H9 (cell line): ENCODE results near the gene AVPR2. TPM values are rescaled to one million over a fixed set of nuclear protein-coding genes. Genes with fewer than 3 reads are reported as not detected.

ENCODE experiments used
- DNase-seq: peaks from one replicate; pipeline ENCODE4 v3.0.0-alpha.2; 2017
- H2AFZ ChIP-seq: one replicate; pipeline ENCODE4 v1.6.1; 2013; ENCODE audit warnings: mild to moderate bottlenecking, low read length, control low read depth, moderate library complexity
- H2AK5ac ChIP-seq: 2 replicates; pipeline ENCODE4 v1.6.1; 2013; ENCODE audit warnings: low read length, control low read depth, mixed read lengths; ENCODE audit not compliant: insufficient read length
- H2BK120ac ChIP-seq: one replicate; pipeline ENCODE4 v1.6.1; 2013; ENCODE audit warnings: low read depth, mild to moderate bottlenecking, low read length, control low read depth, inconsistent platforms; ENCODE audit not compliant: poor library complexity, severe bottlenecking
- H2BK12ac ChIP-seq: 2 replicates; pipeline ENCODE4 v1.6.1; 2013; ENCODE audit warnings: low read length, control low read depth, mixed read lengths, low read depth; ENCODE audit not compliant: insufficient read length
- H2BK15ac ChIP-seq: 2 replicates; pipeline ENCODE4 v1.6.1; 2013; ENCODE audit warnings: low read depth, low read length, control low read depth
- H2BK20ac ChIP-seq: one replicate; pipeline ENCODE4 v1.6.1; 2013; ENCODE audit warnings: low read depth, mild to moderate bottlenecking, low read length, control low read depth, inconsistent platforms; ENCODE audit not compliant: poor library complexity, severe bottlenecking
- H2BK5ac ChIP-seq: 2 replicates; pipeline ENCODE4 v1.6.1; 2013; ENCODE audit warnings: low read length, control low read depth, mixed read lengths; ENCODE audit not compliant: insufficient read length
- H3K14ac ChIP-seq: 2 replicates; pipeline ENCODE4 v1.6.1; 2013; ENCODE audit warnings: low read length, control low read depth; ENCODE audit not compliant: insufficient read depth
- H3K18ac ChIP-seq: 2 replicates; pipeline ENCODE4 v1.6.1; 2013; ENCODE audit warnings: low read depth, mild to moderate bottlenecking, mixed read lengths, low read length, control low read depth; ENCODE audit not compliant: insufficient read length
- H3K23ac ChIP-seq: 2 replicates; pipeline ENCODE4 v1.6.1; 2013; ENCODE audit warnings: low read length, control low read depth, mixed read lengths, low read depth; ENCODE audit not compliant: insufficient read length
- H3K23me2 ChIP-seq: 2 replicates; pipeline ENCODE4 v1.6.1; 2013; ENCODE audit warnings: low read depth, mild to moderate bottlenecking, mixed read lengths, low read length, control low read depth; ENCODE audit not compliant: insufficient read length, poor library complexity, severe bottlenecking
- H3K27ac ChIP-seq: 2 replicates; pipeline ENCODE4 v1.5.1; 2013; ENCODE audit warnings: low read length, control low read depth, mixed read lengths, low read depth; ENCODE audit not compliant: insufficient read length
- H3K27me3 ChIP-seq: 2 replicates; pipeline ENCODE4 v1.6.1; 2013; ENCODE audit warnings: low read length, control low read depth, inconsistent platforms; ENCODE audit not compliant: insufficient read depth
- H3K4ac ChIP-seq: 2 replicates; pipeline ENCODE4 v1.6.1; 2013; ENCODE audit warnings: low read depth, mild to moderate bottlenecking, control low read depth, inconsistent platforms, low read length, moderate library complexity
- H3K4me1 ChIP-seq: 2 replicates; pipeline ENCODE4 v1.6.1; 2013; ENCODE audit warnings: low read length, control low read depth, inconsistent platforms; ENCODE audit not compliant: insufficient read depth
- H3K4me2 ChIP-seq: 2 replicates; pipeline ENCODE4 v1.6.1; 2013; ENCODE audit warnings: low read length, control low read depth, mixed read lengths; ENCODE audit not compliant: insufficient read length, insufficient read depth
- H3K56ac ChIP-seq: 2 replicates; pipeline ENCODE4 v1.6.1; 2013; ENCODE audit warnings: low read depth, mild to moderate bottlenecking, mixed read lengths, low read length, control low read depth; ENCODE audit not compliant: insufficient read length
- H3K79me1 ChIP-seq: 2 replicates; pipeline ENCODE4 v1.6.1; 2013; ENCODE audit warnings: low read depth, mild to moderate bottlenecking, moderate library complexity, low read length, control low read depth, inconsistent platforms; ENCODE audit not compliant: insufficient read depth, poor library complexity, severe bottlenecking
- H3K79me2 ChIP-seq: 2 replicates; pipeline ENCODE4 v1.6.1; 2013; ENCODE audit warnings: low read length, control low read depth, inconsistent platforms; ENCODE audit not compliant: insufficient read depth
- H3K9ac ChIP-seq: 2 replicates; pipeline ENCODE4 v1.6.1; 2013; ENCODE audit warnings: low read length, control low read depth, mixed read lengths; ENCODE audit not compliant: insufficient read length; ENCODE audit errors: extremely low read depth
- H3K9me3 ChIP-seq: one replicate; pipeline ENCODE4 v1.6.1; 2013; ENCODE audit warnings: low read depth, low read length, inconsistent platforms; ENCODE audit not compliant: control insufficient read depth
- H3T11ph ChIP-seq: one replicate; pipeline ENCODE4 v1.6.1; 2013; ENCODE audit warnings: mild to moderate bottlenecking, low read length, control low read depth, inconsistent platforms
- H4K20me1 ChIP-seq: one replicate; pipeline ENCODE4 v1.6.1; 2013; ENCODE audit not compliant: control insufficient read depth, insufficient read length, insufficient read depth
- H4K5ac ChIP-seq: 2 replicates; pipeline ENCODE4 v1.6.1; 2013; ENCODE audit warnings: low read depth, mild to moderate bottlenecking, mixed read lengths, low read length, control low read depth; ENCODE audit not compliant: insufficient read length
- H4K8ac ChIP-seq: replicated peaks from 2 replicates; pipeline ENCODE4 v1.6.1; 2013; ENCODE audit warnings: low read length, control low read depth, mixed read lengths, low read depth; ENCODE audit not compliant: insufficient read length
- H4K91ac ChIP-seq: 2 replicates; pipeline ENCODE4 v1.6.1; 2013; ENCODE audit warnings: low read depth, mild to moderate bottlenecking, moderate library complexity, mixed read lengths, low read length, control low read depth; ENCODE audit not compliant: insufficient read length
- H3K27ac Mint-ChIP-seq, 3 experiments: 2 replicates in 2 of 3; 3 replicates in 1 of 3; pipeline ENCODE4 v1.8.0; 2020 to 2021; ENCODE audit warnings: mixed read lengths in 3 of 3, mild to moderate bottlenecking in 1 of 3, moderate library complexity in 1 of 3
- H3K27me3 Mint-ChIP-seq: 2 replicates; pipeline ENCODE4 v1.8.0; 2021; ENCODE audit warnings: low read depth, mild to moderate bottlenecking, moderate library complexity, mixed read lengths
- H3K36me3 Mint-ChIP-seq, 3 experiments: 2 replicates in 2 of 3; 3 replicates in 1 of 3; pipeline ENCODE4 v1.8.0; 2020 to 2021; ENCODE audit warnings: low read depth in 3 of 3, mixed read lengths in 3 of 3; ENCODE audit not compliant: insufficient read depth in 1 of 3
- H3K4me1 Mint-ChIP-seq, 2 experiments: 2 replicates each; pipeline ENCODE4 v1.8.0; 2020; ENCODE audit warnings: mixed read lengths in 2 of 2
- H3K4me3 Mint-ChIP-seq, 2 experiments: 2 replicates in 1 of 2; 3 replicates in 1 of 2; pipeline ENCODE4 v1.8.0; 2020 to 2021; ENCODE audit warnings: mild to moderate bottlenecking in 2 of 2, mixed read lengths in 2 of 2, moderate library complexity in 1 of 2
- H3K9me3 Mint-ChIP-seq, 2 experiments: 2 replicates in 1 of 2; 3 replicates in 1 of 2; pipeline ENCODE4 v1.8.0; 2020; ENCODE audit warnings: mild to moderate bottlenecking in 2 of 2, mixed read lengths in 2 of 2, moderate library complexity in 1 of 2
- CTCF ChIP-seq: fragments of 200-600 bp; sonication (generic); conservative IDR thresholded peaks from 3 replicates; pipeline ENCODE4 v1.8.0; 2021; ENCODE audit warnings: antibody characterized with exemption, mild to moderate bottlenecking
- WGBS: extraction: QIAGEN DNeasy Blood & Tissue Kit; methylation state at CpG from one replicate; pipeline ENCODE4 v1.1.7; 2013; ENCODE audit warnings: missing lambda C conversion rate, low lambda C conversion rate, mixed read lengths; ENCODE audit not compliant: insufficient read length; ENCODE audit errors: extremely low coverage; 5-methylcytosine and 5-hydroxymethylcytosine counted together
- total RNA-seq: library from RNA; stranded (reverse); gene quantifications from 2 replicates; pipeline ENCODE4 v1.2.1, GENCODE V29; 2021

The AVPR2 gene
- total RNA-seq, 1 experiment from 2014 or later = not detected

GRCh38 chrX:153876112-153876491, 28.4 kb upstream of the AVPR2 start:
- Histone ChIP-seq H2BK120ac (no peak overlapping the region), H4K20me1 (no peaks in the 10 kb centered on the region), H3K27ac (no peak overlapping the region), H2AFZ (no peak overlapping the region), H2BK20ac (no peak overlapping the region), H3K4me2 (peak overlapping the region; percentile 8), H4K5ac (no peak overlapping the region), H2BK15ac (no peak overlapping the region), H3K4ac (no peak overlapping the region), H3T11ph (no peak overlapping the region), H3K79me2 (no peaks in the 10 kb centered on the region), H3K14ac (no peak overlapping the region), H3K9me3 (no peaks in the 10 kb centered on the region), H3K79me1 (no peaks in the 10 kb centered on the region), H4K8ac (no peak overlapping the region), H2BK12ac (no peak overlapping the region), H3K56ac (no peak overlapping the region), H3K27me3 (no peaks in the 10 kb centered on the region), H3K4me1 (no peaks in the 10 kb centered on the region; the same call in none of the 2 replicates), H2BK5ac (no peak overlapping the region), H3K23ac (no peak overlapping the region), H2AK5ac (no peak overlapping the region), H3K23me2 (peaks cover 3% of the 10 kb centered on the region), H3K9ac (no peak overlapping the region), H3K18ac (no peak overlapping the region), H4K91ac (no peak overlapping the region)
- TF ChIP-seq CTCF = no peak
- Mint-ChIP-seq H3K4me1 (peaks cover 27 to 58% of the 10 kb centered on the region in 2 experiments), H3K4me3 (peak overlapping the region in 1 of 2 experiments; percentile 63; a peak in 4 of 5 replicates), H3K27me3 (peaks cover 20% of the 10 kb centered on the region), H3K27ac (no peak overlapping the region), H3K36me3 (peaks cover 6 to 24% (median 13%) of the 10 kb centered on the region in 3 experiments; a peak in 6 of 7 replicates), H3K9me3 (peaks cover 72 to 83% of the 10 kb centered on the region in 2 experiments)
- no CpG with 5 or more reads among the region's 3 CpGs for WGBS
- no peak for DNase-seq
